Measurements from ENCODE around the gene SCD. TPM values are rescaled to one million over a fixed set of nuclear protein-coding genes. Genes with fewer than 3 reads are reported as not detected.

Gene SCD
- total RNA-seq, 4 donors from 2014 or later, result 7.1 to 16.8 (median 9.1) TPM

DNA sequence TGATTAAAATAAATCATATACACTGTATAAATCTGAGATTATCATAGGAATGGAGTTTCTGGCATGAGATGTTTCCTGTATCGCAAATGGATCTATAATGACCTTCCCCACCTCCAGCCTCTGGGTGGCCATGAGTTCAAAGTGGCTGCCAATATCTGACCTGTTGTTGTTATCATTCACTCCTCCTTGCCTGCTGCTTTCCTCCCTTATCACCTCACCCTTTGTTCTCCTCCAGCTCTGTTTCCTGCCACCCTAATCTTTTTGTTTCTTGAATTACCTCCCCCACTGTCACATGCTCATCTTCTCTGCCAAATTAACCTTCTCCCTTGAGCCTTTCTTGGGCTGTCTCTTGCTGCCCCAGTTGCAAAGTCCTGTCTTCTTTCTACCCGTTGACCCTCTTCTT is 12.0 kb downstream of the SCD start:
- intact Hi-C loops (cut with DNase I), result no loop called here

DNA sequence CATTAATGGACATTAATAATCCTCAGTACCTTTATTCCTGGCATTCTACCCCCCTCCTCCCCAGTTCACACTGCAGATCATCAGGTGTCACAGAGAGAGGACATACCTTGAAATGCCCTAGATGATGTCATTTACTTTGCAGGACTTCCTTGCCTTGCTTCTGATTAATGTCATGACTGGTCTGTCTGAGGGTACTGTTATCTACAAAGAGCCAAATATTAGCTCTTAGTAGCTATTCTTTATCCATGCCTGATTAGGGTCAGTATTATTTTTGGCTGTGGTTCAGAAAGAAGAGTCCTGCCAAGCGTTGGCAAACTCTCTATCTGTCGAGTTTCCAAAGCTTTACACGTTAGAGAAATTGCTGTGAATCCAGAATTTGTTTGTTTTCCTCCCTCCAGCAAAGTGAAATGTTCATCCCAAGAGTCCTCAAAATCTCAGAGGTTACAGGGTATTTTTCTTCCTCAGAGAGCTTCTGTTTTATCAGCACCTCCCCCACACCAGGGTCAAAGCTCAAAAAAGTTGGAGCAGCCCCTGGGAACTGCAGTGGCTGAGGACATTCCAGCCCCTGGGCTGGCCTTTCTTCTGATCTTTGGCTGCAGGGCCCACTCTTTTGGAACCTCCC is 12.6 kb downstream of the SCD start:
- Histone ChIP-seq H3K4me1 (peaks cover 6 to 16% (median 15%) of the 10 kb centered on the region in 4 donors), H3K4me3 (no peak overlapping the region), H3K27ac (replicated peaks in 1 of 4) (no peak overlapping the region), H3K36me3 (peaks cover 0 to 23% (median 0%) of the 10 kb centered on the region in 4 donors), H3K27me3 (no peaks in the 10 kb centered on the region), H3K9me3 (no peaks in the 10 kb centered on the region)
- TF ChIP-seq CTCF (IDR thresholded peaks at IDR 0.05), result no peak
- TF ChIP-seq EP300 (IDR thresholded peaks at IDR 0.05), result no peak
- TF ChIP-seq POLR2A (IDR thresholded peaks at IDR 0.05; ENCODE audit: low read depth), result no peak
- no peak for TF ChIP-seq POLR2AphosphoS5 (IDR thresholded peaks at IDR 0.05)
- intact Hi-C loops (cut with DNase I), result no loop called here
- 12% methylated on average over 3 of the region's 3 CpGs for WGBS
- no peak for DNase-seq (ENCODE audit: extremely low spot score)

More for the DNA sequence above, 12.0 kb downstream of the SCD start:
- no peak for DNase-seq (ENCODE audit: extremely low spot score)
- Histone ChIP-seq H3K9me3 (no peaks in the 10 kb centered on the region), H3K36me3 (peaks cover 0 to 23% (median 0%) of the 10 kb centered on the region in 4 donors), H3K4me3 (no peak overlapping the region), H3K27ac (replicated peaks in 1 of 4) (no peak overlapping the region), H3K4me1 (peaks cover 6 to 16% (median 15%) of the 10 kb centered on the region in 4 donors), H3K27me3 (no peaks in the 10 kb centered on the region)
- 58% methylated on average over 2 of the region's 2 CpGs for WGBS
- no peak for TF ChIP-seq POLR2AphosphoS5 (IDR thresholded peaks at IDR 0.05)
- no peak for TF ChIP-seq CTCF (IDR thresholded peaks at IDR 0.05)
- TF ChIP-seq POLR2A (IDR thresholded peaks at IDR 0.05; ENCODE audit: low read depth), result no peak
- TF ChIP-seq EP300 (IDR thresholded peaks at IDR 0.05), result no peak

GRCh38 chr10:100360234-100360633 is 13.2 kb downstream of the SCD start:
- Histone ChIP-seq H3K4me3 (no peak overlapping the region), H3K27me3 (no peaks in the 10 kb centered on the region), H3K36me3 (peaks cover 0 to 18% (median 0%) of the 10 kb centered on the region in 4 donors), H3K4me1 (peaks cover 12 to 21% (median 21%) of the 10 kb centered on the region in 4 donors), H3K9me3 (no peaks in the 10 kb centered on the region), H3K27ac (replicated peaks in 1 of 4) (no peak overlapping the region)
- no peak for DNase-seq (ENCODE audit: extremely low spot score)
- 75% methylated on average over 6 of the region's 6 CpGs for WGBS
- intact Hi-C loops (cut with DNase I), result no loop called here
- TF ChIP-seq POLR2AphosphoS5 (IDR thresholded peaks at IDR 0.05) (no peak), EP300 (IDR thresholded peaks at IDR 0.05) (no peak), CTCF (IDR thresholded peaks at IDR 0.05) (no peak), POLR2A (IDR thresholded peaks at IDR 0.05; ENCODE audit: low read depth) (no peak)

GRCh38 chr10:100362570-100363496 is 15.8 kb downstream of the SCD start:
- no peak overlapping the region for H3K27ac ChIP-seq (replicated peaks in 1 of 4)
- H3K36me3 ChIP-seq, result peaks cover 0 to 10% (median 0%) of the 10 kb centered on the region in 4 donors
- intact Hi-C loops (cut with DNase I), result no loop called here
- no peak for DNase-seq (ENCODE audit: extremely low spot score)
- no peaks in the 10 kb centered on the region for H3K9me3 ChIP-seq
- TF ChIP-seq POLR2A (IDR thresholded peaks at IDR 0.05; ENCODE audit: low read depth), result no peak
- TF ChIP-seq CTCF (IDR thresholded peaks at IDR 0.05), result no peak
- TF ChIP-seq POLR2AphosphoS5 (IDR thresholded peaks at IDR 0.05), result no peak
- TF ChIP-seq EP300 (IDR thresholded peaks at IDR 0.05), result no peak
- 83% methylated on average over 6 of the region's 6 CpGs for WGBS
- H3K4me1 ChIP-seq, result peaks cover 14 to 24% (median 23%) of the 10 kb centered on the region in 4 donors
- no peak overlapping the region for H3K4me3 ChIP-seq
- no peaks in the 10 kb centered on the region for H3K27me3 ChIP-seq
